ENCODE results near the gene IQGAP1.
"Not testable (repeated sequence)": the region's sequence is repeated elsewhere in the genome, so short reads cannot be mapped to it uniquely, and the experiment has no call there.

DNA sequence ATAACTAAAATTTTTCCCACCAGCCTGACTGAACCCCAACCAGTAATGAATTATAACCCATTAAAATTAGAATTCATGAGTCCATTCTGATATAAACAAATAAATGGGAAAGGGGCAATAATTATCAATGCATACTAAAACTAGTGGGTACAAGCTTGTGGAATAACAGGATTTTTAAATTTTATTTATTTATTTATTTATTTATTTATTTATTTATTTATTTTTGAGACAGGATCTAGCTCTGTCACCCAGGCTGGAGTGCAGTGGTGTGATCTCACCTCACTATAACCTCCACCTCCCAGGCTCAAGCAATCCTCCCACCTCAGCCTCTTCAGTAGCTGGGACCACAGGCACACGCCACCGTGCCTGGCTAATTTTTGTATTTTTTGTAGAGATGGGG is 125.9 kb downstream of the IQGAP1 start:
- TF ChIP-seq, protein P1, sequence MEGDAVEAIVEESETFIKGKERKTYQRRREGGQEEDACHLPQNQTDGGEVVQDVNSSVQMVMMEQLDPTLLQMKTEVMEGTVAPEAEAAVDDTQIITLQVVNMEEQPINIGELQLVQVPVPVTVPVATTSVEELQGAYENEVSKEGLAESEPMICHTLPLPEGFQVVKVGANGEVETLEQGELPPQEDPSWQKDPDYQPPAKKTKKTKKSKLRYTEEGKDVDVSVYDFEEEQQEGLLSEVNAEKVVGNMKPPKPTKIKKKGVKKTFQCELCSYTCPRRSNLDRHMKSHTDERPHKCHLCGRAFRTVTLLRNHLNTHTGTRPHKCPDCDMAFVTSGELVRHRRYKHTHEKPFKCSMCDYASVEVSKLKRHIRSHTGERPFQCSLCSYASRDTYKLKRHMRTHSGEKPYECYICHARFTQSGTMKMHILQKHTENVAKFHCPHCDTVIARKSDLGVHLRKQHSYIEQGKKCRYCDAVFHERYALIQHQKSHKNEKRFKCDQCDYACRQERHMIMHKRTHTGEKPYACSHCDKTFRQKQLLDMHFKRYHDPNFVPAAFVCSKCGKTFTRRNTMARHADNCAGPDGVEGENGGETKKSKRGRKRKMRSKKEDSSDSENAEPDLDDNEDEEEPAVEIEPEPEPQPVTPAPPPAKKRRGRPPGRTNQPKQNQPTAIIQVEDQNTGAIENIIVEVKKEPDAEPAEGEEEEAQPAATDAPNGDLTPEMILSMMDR (IDR thresholded peaks at IDR 0.05), result not testable (repeated sequence)
- not testable (repeated sequence) for TF ChIP-seq POLR2A (IDR thresholded peaks at IDR 0.05)
